IMR-90 (cell line): Measurements from ENCODE around the gene MORN4. TPM values are rescaled to one million over a fixed set of nuclear protein-coding genes. Genes with fewer than 3 reads are reported as not detected.

ENCODE experiments used
- ATAC-seq: fragments of 200-7000 bp; cut with Tn5 transposase; 2 replicates; pipeline ENCODE4 v1.9.1; 2020; ENCODE audit warnings: low read depth, mild to moderate bottlenecking, moderate library complexity
- BruUV-seq: library from RNA; stranded (reverse); fragments of 400-500 nt; replicated peaks from 2 replicates; lab custom pipeline; 2021; lab: Mats Ljungman, UMichigan
- CTCF ChIA-PET: fragments of 300-600 bp; formaldehyde crosslinking; extraction: SDS; loops from one replicate; lab custom pipeline; 2021; ENCODE audit warnings: antibody characterized with exemption; lab: Yijun Ruan, JAX
- POLR2A ChIA-PET: fragments of 300-600 bp; sonication (Branson Sonifier 250); formaldehyde crosslinking; loops from one replicate; lab custom pipeline; 2022; ENCODE audit warnings: antibody characterized with exemption; ENCODE audit not compliant: unreplicated experiment; lab: Charles Lee
- DNase-seq: peaks from one replicate; pipeline ENCODE4 v3.0.0; 2013
- H2AFZ ChIP-seq: replicated peaks from 2 replicates; pipeline ENCODE3; 2013; ENCODE audit warnings: low read length, mild to moderate bottlenecking; ENCODE audit not compliant: poor library complexity
- H2AK5ac ChIP-seq: 2 replicates; pipeline ENCODE4 v1.6.1; 2013; ENCODE audit warnings: low read depth, low read length, inconsistent platforms
- H2AK9ac ChIP-seq: replicated peaks from 2 replicates; pipeline ENCODE3; 2013; ENCODE audit warnings: mild to moderate bottlenecking, low read depth, low read length, moderate library complexity; ENCODE audit not compliant: poor library complexity
- H2BK120ac ChIP-seq: 2 replicates; pipeline ENCODE4 v1.6.1; 2013; ENCODE audit warnings: low read depth, low read length, inconsistent platforms
- H2BK15ac ChIP-seq: 3 replicates; pipeline ENCODE4 v1.6.1; 2013; ENCODE audit warnings: low read depth, low read length, inconsistent platforms
- H2BK20ac ChIP-seq: 2 replicates; pipeline ENCODE4 v1.6.1; 2013; ENCODE audit warnings: low read depth, mild to moderate bottlenecking, inconsistent platforms, low read length, moderate library complexity
- H2BK5ac ChIP-seq: 2 replicates; pipeline ENCODE4 v1.6.1; 2013; ENCODE audit warnings: mild to moderate bottlenecking, low read depth, low read length, inconsistent platforms; ENCODE audit not compliant: poor library complexity, severe bottlenecking
- H3K14ac ChIP-seq: replicated peaks from 2 replicates; pipeline ENCODE4 v1.6.1; 2013; ENCODE audit warnings: low read depth, low read length, inconsistent platforms
- H3K18ac ChIP-seq: 2 replicates; pipeline ENCODE4 v1.6.1; 2013; ENCODE audit warnings: low read depth, low read length, control low read depth
- H3K23ac ChIP-seq: 2 replicates; pipeline ENCODE4 v1.6.1; 2013; ENCODE audit warnings: low read depth, low read length, inconsistent platforms
- H3K27ac ChIP-seq: 2 replicates; pipeline ENCODE4 v1.5.1; 2013; ENCODE audit warnings: mild to moderate bottlenecking, control low read depth, low read length; ENCODE audit not compliant: insufficient read depth
- H3K27me3 ChIP-seq: 2 replicates; pipeline ENCODE4 v1.6.1; 2013; ENCODE audit warnings: low read length; ENCODE audit not compliant: control insufficient read depth, insufficient read depth
- H3K36me3 ChIP-seq: 2 replicates; pipeline ENCODE4 v1.6.1; 2013; ENCODE audit warnings: low read length, mixed read lengths; ENCODE audit not compliant: control insufficient read depth, insufficient read depth
- H3K4ac ChIP-seq: 2 replicates; pipeline ENCODE4 v1.6.1; 2013; ENCODE audit warnings: low read depth, low read length, inconsistent platforms
- H3K4me1 ChIP-seq: 2 replicates; pipeline ENCODE4 v1.6.1; 2013; ENCODE audit warnings: low read length, mixed read lengths; ENCODE audit not compliant: control insufficient read depth, insufficient read depth
- H3K4me2 ChIP-seq: 2 replicates; pipeline ENCODE4 v1.6.1; 2013; ENCODE audit warnings: low read depth, mild to moderate bottlenecking, control low read depth, low read length, moderate library complexity
- H3K4me3 ChIP-seq: 2 replicates; pipeline ENCODE4 v1.5.1; 2013; ENCODE audit warnings: low read depth, mild to moderate bottlenecking, control low read depth, low read length, moderate library complexity; ENCODE audit not compliant: insufficient read depth
- H3K56ac ChIP-seq: 2 replicates; pipeline ENCODE4 v1.6.1; 2013; ENCODE audit warnings: low read length, inconsistent platforms; ENCODE audit not compliant: insufficient read depth; ENCODE audit errors: extremely low read depth
- H3K79me1 ChIP-seq, 2 experiments: 2 replicates each; pipeline ENCODE4 v1.6.1; 2013; ENCODE audit warnings: low read length in 2 of 2, inconsistent platforms in 1 of 2, low read depth in 1 of 2
- H3K9ac ChIP-seq: 2 replicates; pipeline ENCODE4 v1.6.1; 2013; ENCODE audit warnings: low read depth, low read length, control low read depth
- H3K9me1 ChIP-seq: 2 replicates; pipeline ENCODE4 v1.6.1; 2013; ENCODE audit warnings: low read length, inconsistent platforms; ENCODE audit not compliant: insufficient read depth
- H3K9me3 ChIP-seq: 2 replicates; pipeline ENCODE4 v1.6.1; 2013; ENCODE audit warnings: low read length; ENCODE audit not compliant: control insufficient read depth, insufficient read depth
- H4K20me1 ChIP-seq: 2 replicates; pipeline ENCODE4 v1.6.1; 2013; ENCODE audit warnings: low read length, inconsistent platforms; ENCODE audit not compliant: insufficient read depth
- H4K5ac ChIP-seq: 2 replicates; pipeline ENCODE4 v1.6.1; 2013; ENCODE audit warnings: mild to moderate bottlenecking, low read depth, low read length, control low read depth
- H4K8ac ChIP-seq, 2 experiments: 2 replicates each; pipeline ENCODE4 v1.6.1; 2013; ENCODE audit warnings: low read depth in 2 of 2, low read length in 2 of 2, control low read depth in 1 of 2, inconsistent platforms in 1 of 2
- H4K91ac ChIP-seq: 2 replicates; pipeline ENCODE4 v1.6.1; 2013; ENCODE audit warnings: low read depth, low read length, inconsistent platforms; ENCODE audit not compliant: insufficient read depth
- BHLHE40 ChIP-seq: fragments of 150-350 bp; IDR thresholded peaks from 2 replicates; pipeline ENCODE4 v1.6.1; 2016; ENCODE audit warnings: mild to moderate bottlenecking, low read depth, low read length
- CEBPB ChIP-seq: IDR thresholded peaks from 2 replicates; pipeline ENCODE4 v1.6.1; 2012; ENCODE audit warnings: low read depth, low read length, improper control_type of control experiment
- CHD1 ChIP-seq: IDR thresholded peaks from 2 replicates; pipeline ENCODE4 v1.6.1; 2012; ENCODE audit warnings: low read depth, low read length, improper control_type of control experiment
- CTCF ChIP-seq: conservative IDR thresholded peaks from 2 replicates; pipeline ENCODE4 v1.5.1; 2012; ENCODE audit warnings: mild to moderate bottlenecking, low read depth, low read length, improper control_type of control experiment
- ELK1 ChIP-seq: fragments of 150-350 bp; IDR thresholded peaks from 2 replicates; pipeline ENCODE4 v1.6.1; 2016; ENCODE audit warnings: low read depth, mild to moderate bottlenecking, low read length, moderate library complexity, borderline replicate concordance
- FOS ChIP-seq: fragments of 150-350 bp; IDR thresholded peaks from 2 replicates; pipeline ENCODE4 v1.6.1; 2016; ENCODE audit warnings: low read depth, low read length
- MAFK ChIP-seq: IDR thresholded peaks from 2 replicates; pipeline ENCODE4 v1.6.1; 2012; ENCODE audit warnings: low read depth, low read length, improper control_type of control experiment
- MAZ ChIP-seq: IDR thresholded peaks from 2 replicates; pipeline ENCODE4 v1.6.1; 2012; ENCODE audit warnings: low read depth, mild to moderate bottlenecking, low read length, improper control_type of control experiment, moderate library complexity, borderline replicate concordance
- MXI1 ChIP-seq: IDR thresholded peaks from 2 replicates; pipeline ENCODE4 v1.6.1; 2012; ENCODE audit warnings: low read depth, mild to moderate bottlenecking, low read length, moderate library complexity, borderline replicate concordance
- NFE2L2 ChIP-seq: fragments of 150-350 bp; IDR thresholded peaks from 2 replicates; pipeline ENCODE4 v1.6.1; 2016; ENCODE audit warnings: low read depth, mild to moderate bottlenecking, low read length
- POLR2A ChIP-seq: IDR thresholded peaks from 2 replicates; pipeline ENCODE4 v1.6.1; 2012; ENCODE audit warnings: mild to moderate bottlenecking, low read depth, low read length
- RAD21 ChIP-seq: IDR thresholded peaks from 2 replicates; pipeline ENCODE4 v1.6.1; 2012; ENCODE audit warnings: low read length, improper control_type of control experiment
- RCOR1 ChIP-seq: IDR thresholded peaks from 2 replicates; pipeline ENCODE4 v1.6.1; 2012; ENCODE audit warnings: mild to moderate bottlenecking, low read length, improper control_type of control experiment; ENCODE audit not compliant: insufficient replicate concordance
- RFX5 ChIP-seq: IDR thresholded peaks from 2 replicates; pipeline ENCODE4 v1.8.0; 2012; ENCODE audit warnings: low read depth, mild to moderate bottlenecking, low read length, moderate library complexity
- SMC3 ChIP-seq: fragments of 150-350 bp; IDR thresholded peaks from 2 replicates; pipeline ENCODE4 v1.6.1; 2016; ENCODE audit warnings: low read depth, mild to moderate bottlenecking, antibody characterized with exemption, low read length, moderate library complexity
- USF2 ChIP-seq: fragments of 150-350 bp; IDR thresholded peaks from 2 replicates; pipeline ENCODE4 v1.6.1; 2017; ENCODE audit warnings: mild to moderate bottlenecking, antibody characterized with exemption, low read length, low read depth
- WGBS, 2 experiments: methylation state at CpG; one replicate each; pipeline versions ENCODE4 v1.1.5 to v1.1.7; 2013; ENCODE audit warnings: missing lambda C conversion rate in 2 of 2; ENCODE audit not compliant: insufficient read length in 1 of 2; ENCODE audit errors: extremely low coverage in 2 of 2; 5-methylcytosine and 5-hydroxymethylcytosine counted together
- dilution Hi-C: fragments of 300-500 bp; cut with HindIII; formaldehyde crosslinking; loops from one replicate; pipeline ENCODE4 v1.14.3; 2018; ENCODE audit warnings: low sequenced_read_pairs; ENCODE audit not compliant: unreplicated experiment
- in situ Hi-C: fragments of 300-500 bp; cut with MboI; formaldehyde crosslinking; loops from 3 replicates; pipeline ENCODE4 v1.14.3; 2019; ENCODE audit warnings: low sequenced_read_pairs, inconsistent platforms, mixed read lengths
- intact Hi-C: fragments of 100-400 bp; cut with micrococcal nuclease; formaldehyde crosslinking; loops from 2 replicates; pipeline ENCODE4 v1.10.0; 2022
- polyA plus RNA-seq, 3 experiments: library from polyadenylated mRNA; depleted of rRNA; stranded (reverse); fragments of >200 nt; gene quantifications; 2 replicates each; pipeline ENCODE4 v1.2.3, GENCODE V29; 2012; ENCODE audit warnings: low replicate concordance in 1 of 3
- total RNA-seq: library from RNA; depleted of rRNA; stranded (reverse); fragments of >200 nt; gene quantifications from 2 replicates; pipeline ENCODE4 v1.2.3, GENCODE V29; 2012

Gene MORN4
- total and polyA plus RNA-seq, 2 of the 4 experiments (the other 2 are of a cell fraction): 3.2 to 8.4 TPM

- TF ChIP-seq RFX5 (no peak), CTCF (no peak), FOS (no peak), MAZ (no peak), CHD1 (no peak), RCOR1 (no peak), RAD21 (no peak), BHLHE40 (no peak), MXI1 (no peak), MAFK (peak; percentile 68), SMC3 (no peak), ELK1 (no peak), USF2 (no peak), CEBPB (no peak), NFE2L2 (peak; percentile 97), POLR2A (no peak)
- intact Hi-C loops: no loop called here
- H3K18ac ChIP-seq: no peak overlapping the region
- H4K20me1 ChIP-seq: peaks cover 3% of the 10 kb centered on the region; the same call in 1 of the 2 replicates
- BruUV-seq: no TSS peak
- DNase-seq (no peak), ATAC-seq (no peak)
- no peak overlapping the region for H4K8ac ChIP-seq
- peaks cover 15% of the 10 kb centered on the region for H3K4me1 ChIP-seq
- no peaks in the 10 kb centered on the region for H3K79me1 ChIP-seq
- dilution Hi-C loops: no loop called here
- peaks cover 9% of the 10 kb centered on the region for H3K9me1 ChIP-seq
- no peak overlapping the region; the same call in 2 of the 3 replicates for H2BK15ac ChIP-seq
- no peaks in the 10 kb centered on the region for H3K36me3 ChIP-seq
- H4K5ac ChIP-seq: no peak overlapping the region
- H2AFZ ChIP-seq: no peak overlapping the region
- ChIA-PET CTCF (interaction anchor here (0.5 kb wide), 1 partner anchor 1368 kb away, joined by 3 read pairs; no protein-coding TSS in a partner anchor), POLR2A (no interaction called here)
- H3K23ac ChIP-seq: no peak overlapping the region
- H3K4me2 ChIP-seq: no peak overlapping the region
- in situ Hi-C loops: no loop called here
- no peak overlapping the region for H3K14ac ChIP-seq
- H3K27ac ChIP-seq: no peak overlapping the region
- H2BK20ac ChIP-seq: no peak overlapping the region
- WGBS, 2 experiments: no CpG with 5 or more reads among the region's 2 CpGs
- no peak overlapping the region for H2AK9ac ChIP-seq
- no peaks in the 10 kb centered on the region for H3K9me3 ChIP-seq
- H3K56ac ChIP-seq: no peak overlapping the region
- no peak overlapping the region for H2AK5ac ChIP-seq
- no peak overlapping the region for H3K9ac ChIP-seq
- no peak overlapping the region for H2BK5ac ChIP-seq
- no peaks in the 10 kb centered on the region for H3K27me3 ChIP-seq
- H3K4ac ChIP-seq: peak overlapping the region; percentile 43
- H3K4me3 ChIP-seq: no peak overlapping the region
- no peak overlapping the region for H4K91ac ChIP-seq
- 0 out of 2 replicates have a peak overlapping the region, but pooled peaks have one; percentile 29 for H2BK120ac ChIP-seq
Measured at GRCh38 chr10:97597778-97598177, 35.5 kb downstream of the MORN4 start.
